Skeletal muscle satellite cell (primary cell): ENCODE results near the gene INPP4A.

ENCODE experiments used
- H3K27me3 ChIP-seq: 2 replicates; pipeline ENCODE4 v1.7.0; 2013; ENCODE audit warnings: low read length; ENCODE audit not compliant: control insufficient read depth, insufficient read depth
- H3K36me3 ChIP-seq: 2 replicates; pipeline ENCODE4 v1.7.0; 2013; ENCODE audit warnings: mild to moderate bottlenecking, control low read depth, low read length; ENCODE audit not compliant: insufficient read depth
- H3K4me1 ChIP-seq: 2 replicates; pipeline ENCODE4 v1.7.0; 2013; ENCODE audit warnings: low read length; ENCODE audit not compliant: control insufficient read depth, insufficient read depth
- H3K4me2 ChIP-seq: 2 replicates; pipeline ENCODE4 v1.7.0; 2013; ENCODE audit warnings: mild to moderate bottlenecking, low read length
- H3K4me3 ChIP-seq: 2 replicates; pipeline ENCODE4 v1.7.0; 2013; ENCODE audit warnings: low read length
- H3K9ac ChIP-seq: 2 replicates; pipeline ENCODE4 v1.7.0; 2013; ENCODE audit warnings: mild to moderate bottlenecking, low read depth, low read length, moderate library complexity
- H3K9me3 ChIP-seq: replicated peaks from 2 replicates; pipeline ENCODE4 v1.7.0; 2013; ENCODE audit warnings: mild to moderate bottlenecking, control low read depth, low read length

The INPP4A gene

GRCh38 chr2:98504381-98505109 is 59.9 kb downstream of the INPP4A start:
- no peaks in the 10 kb centered on the region for H3K27me3 ChIP-seq
- H3K4me3 ChIP-seq = no peak overlapping the region
- no peak overlapping the region for H3K9ac ChIP-seq
- H3K36me3 ChIP-seq = no peaks in the 10 kb centered on the region
- H3K4me2 ChIP-seq = no peak overlapping the region
- H3K4me1 ChIP-seq = peaks cover 3% of the 10 kb centered on the region
- H3K9me3 ChIP-seq = no peaks in the 10 kb centered on the region

GRCh38 chr2:98505311-98505808 is 60.7 kb downstream of the INPP4A start:
- no peak overlapping the region for H3K4me3 ChIP-seq
- peaks cover 3% of the 10 kb centered on the region for H3K4me1 ChIP-seq
- H3K36me3 ChIP-seq = no peaks in the 10 kb centered on the region
- no peak overlapping the region for H3K4me2 ChIP-seq
- no peaks in the 10 kb centered on the region for H3K9me3 ChIP-seq
- H3K27me3 ChIP-seq = no peaks in the 10 kb centered on the region
- no peak overlapping the region for H3K9ac ChIP-seq

GRCh38 chr2:98505971-98506664 is 61.5 kb downstream of the INPP4A start:
- H3K9me3 ChIP-seq = no peaks in the 10 kb centered on the region
- no peaks in the 10 kb centered on the region for H3K36me3 ChIP-seq
- H3K4me2 ChIP-seq = no peak overlapping the region
- no peak overlapping the region for H3K4me3 ChIP-seq
- no peak overlapping the region for H3K9ac ChIP-seq
- H3K27me3 ChIP-seq = no peaks in the 10 kb centered on the region
- peaks cover 3% of the 10 kb centered on the region for H3K4me1 ChIP-seq

GRCh38 chr2:98506881-98507280 is 62.2 kb downstream of the INPP4A start:
- no peak overlapping the region for H3K9ac ChIP-seq
- no peak overlapping the region for H3K4me3 ChIP-seq
- H3K4me1 ChIP-seq = peaks cover 3% of the 10 kb centered on the region
- no peak overlapping the region for H3K4me2 ChIP-seq
- H3K36me3 ChIP-seq = no peaks in the 10 kb centered on the region
- H3K9me3 ChIP-seq = no peaks in the 10 kb centered on the region
- H3K27me3 ChIP-seq = no peaks in the 10 kb centered on the region

- Histone ChIP-seq H3K4me3 (no peak overlapping the region), H3K36me3 (no peaks in the 10 kb centered on the region), H3K9ac (no peak overlapping the region), H3K27me3 (no peaks in the 10 kb centered on the region), H3K4me2 (no peak overlapping the region), H3K9me3 (no peaks in the 10 kb centered on the region), H3K4me1 (no peaks in the 10 kb centered on the region)
These were observed 62.8 kb downstream of the INPP4A start for GRCh38 chr2:98507461-98507860.

GRCh38 chr2:98507891-98508708 is 63.4 kb downstream of the INPP4A start:
- no peak overlapping the region for H3K9ac ChIP-seq
- no peaks in the 10 kb centered on the region for H3K4me1 ChIP-seq
- H3K4me3 ChIP-seq = no peak overlapping the region
- no peaks in the 10 kb centered on the region for H3K27me3 ChIP-seq
- H3K4me2 ChIP-seq = no peak overlapping the region
- no peaks in the 10 kb centered on the region for H3K9me3 ChIP-seq
- H3K36me3 ChIP-seq = no peaks in the 10 kb centered on the region

- H3K4me1 ChIP-seq = no peaks in the 10 kb centered on the region
- no peak overlapping the region for H3K4me2 ChIP-seq
- no peaks in the 10 kb centered on the region for H3K27me3 ChIP-seq
- no peak overlapping the region for H3K9ac ChIP-seq
- no peaks in the 10 kb centered on the region for H3K9me3 ChIP-seq
- no peak overlapping the region for H3K4me3 ChIP-seq
- H3K36me3 ChIP-seq = no peaks in the 10 kb centered on the region
These were observed 64.0 kb downstream of the INPP4A start for GRCh38 chr2:98508709-98509066.

GRCh38 chr2:98509542-98510321 is 65.1 kb downstream of the INPP4A start:
- Histone ChIP-seq H3K4me2 (no peak overlapping the region), H3K36me3 (no peaks in the 10 kb centered on the region), H3K4me3 (no peak overlapping the region)

GRCh38 chr2:98510322-98510662 is 65.6 kb downstream of the INPP4A start:
- peaks cover 5% of the 10 kb centered on the region for H3K4me1 ChIP-seq
- H3K27me3 ChIP-seq = no peaks in the 10 kb centered on the region
- H3K36me3 ChIP-seq = no peaks in the 10 kb centered on the region
- H3K4me2 ChIP-seq = no peak overlapping the region
- no peak overlapping the region for H3K9ac ChIP-seq
- H3K4me3 ChIP-seq = no peak overlapping the region
- H3K9me3 ChIP-seq = no peaks in the 10 kb centered on the region

More at GRCh38 chr2:98509542-98510321, 65.1 kb downstream of the INPP4A start:
- Histone ChIP-seq H3K9ac (no peak overlapping the region), H3K4me1 (peaks cover under 1% of the 10 kb centered on the region), H3K9me3 (no peaks in the 10 kb centered on the region), H3K27me3 (no peaks in the 10 kb centered on the region)

- no peak overlapping the region for H3K4me2 ChIP-seq
- H3K36me3 ChIP-seq = no peaks in the 10 kb centered on the region
- no peaks in the 10 kb centered on the region for H3K9me3 ChIP-seq
- H3K27me3 ChIP-seq = no peaks in the 10 kb centered on the region
- no peak overlapping the region for H3K4me3 ChIP-seq
- H3K4me1 ChIP-seq = peaks cover 5% of the 10 kb centered on the region
- H3K9ac ChIP-seq = no peak overlapping the region
These were observed 67.3 kb downstream of the INPP4A start for GRCh38 chr2:98511981-98512380.

GRCh38 chr2:98512699-98513098 is 68.0 kb downstream of the INPP4A start:
- no peak overlapping the region for H3K9ac ChIP-seq
- no peaks in the 10 kb centered on the region for H3K9me3 ChIP-seq
- H3K4me2 ChIP-seq = no peak overlapping the region
- no peaks in the 10 kb centered on the region for H3K27me3 ChIP-seq
- H3K4me1 ChIP-seq = peaks cover 5% of the 10 kb centered on the region
- no peaks in the 10 kb centered on the region for H3K36me3 ChIP-seq
- H3K4me3 ChIP-seq = no peak overlapping the region
